Measurements from ENCODE around the gene SHISA6. TPM values are rescaled to one million over a fixed set of nuclear protein-coding genes. Genes with fewer than 3 reads are reported as not detected.

SHISA6 gene
- total RNA-seq, 1 experiment from 2014 or later = 2.9 TPM

DNA sequence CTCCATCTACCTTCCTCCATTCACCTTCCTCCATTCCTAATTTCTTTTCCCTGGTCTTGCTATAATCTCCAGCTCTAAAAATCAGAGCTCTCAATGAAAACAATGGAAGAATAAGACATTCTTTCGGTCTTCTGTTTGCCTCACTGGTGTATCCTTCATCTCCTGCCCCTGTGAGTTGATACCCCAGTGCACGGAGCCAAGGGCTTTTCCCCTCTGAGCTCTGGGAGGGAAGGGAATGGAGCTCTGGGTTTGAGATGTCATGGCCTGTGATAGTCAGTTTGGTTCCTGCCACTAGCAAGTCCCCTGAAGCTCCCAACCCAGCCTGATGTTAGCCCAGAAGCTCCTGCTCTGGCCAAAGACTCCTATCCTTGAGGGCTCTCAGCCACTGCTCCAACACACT is 320.7 kb downstream of the SHISA6 start:
- Histone ChIP-seq H3T11ph (ENCODE audit: low read length) (no peak overlapping the region), H4K8ac (replicated peaks; ENCODE audit: insufficient read length, low read depth, low read length) (no peak overlapping the region), H4K91ac (ENCODE audit: insufficient read length, low read depth, low read length) (no peak overlapping the region), H3K18ac (ENCODE audit: insufficient read length, low read depth, low read length) (no peak overlapping the region), H4K20me1 (ENCODE audit: control insufficient read depth, insufficient read depth, insufficient read length) (no peaks in the 10 kb centered on the region), H3K23me2 (ENCODE audit: insufficient read length, low read depth, low read length, poor library complexity, severe bottlenecking) (no peaks in the 10 kb centered on the region), H3K4ac (ENCODE audit: low read depth, low read length) (no peak overlapping the region), H3K23ac (ENCODE audit: insufficient read length, low read depth, low read length) (no peak overlapping the region), H3K27ac (ENCODE audit: insufficient read length, low read depth, low read length) (no peak overlapping the region), H2BK15ac (ENCODE audit: low read depth, low read length) (no peak overlapping the region), H2AK5ac (ENCODE audit: insufficient read length, low read length) (no peak overlapping the region), H3K79me1 (ENCODE audit: insufficient read depth, low read depth, low read length, poor library complexity, severe bottlenecking) (no peaks in the 10 kb centered on the region), H2AFZ (ENCODE audit: low read length) (no peak overlapping the region), H4K5ac (ENCODE audit: insufficient read length, low read depth, low read length) (no peak overlapping the region), H3K9me3 (ENCODE audit: control insufficient read depth, low read depth, low read length) (no peaks in the 10 kb centered on the region), H2BK20ac (ENCODE audit: low read depth, low read length, poor library complexity, severe bottlenecking) (no peak overlapping the region), H3K56ac (ENCODE audit: insufficient read length, low read depth, low read length) (no peak overlapping the region), H3K27me3 (ENCODE audit: insufficient read depth, low read length) (no peaks in the 10 kb centered on the region), H3K79me2 (ENCODE audit: insufficient read depth, low read length) (no peaks in the 10 kb centered on the region), H3K4me1 (ENCODE audit: insufficient read depth, low read length) (no peaks in the 10 kb centered on the region), H3K9ac (ENCODE audit: extremely low read depth, insufficient read length, low read length) (no peak overlapping the region), H3K4me2 (ENCODE audit: insufficient read depth, insufficient read length, low read length) (no peak overlapping the region), H2BK120ac (ENCODE audit: low read depth, low read length, poor library complexity, severe bottlenecking) (no peak overlapping the region), H2BK12ac (ENCODE audit: insufficient read length, low read depth, low read length) (no peak overlapping the region), H3K14ac (ENCODE audit: insufficient read depth, low read length) (no peak overlapping the region), H2BK5ac (ENCODE audit: insufficient read length, low read length) (no peak overlapping the region)
- DNase-seq = no peak
- Mint-ChIP-seq H3K4me1 (peaks cover 9 to 16% of the 10 kb centered on the region in 2 experiments), H3K27me3 (ENCODE audit: low read depth) (peaks cover 8% of the 10 kb centered on the region; the same call in 1 of the 2 replicates), H3K36me3 (ENCODE audit: insufficient read depth in 1 of 3, low read depth in 3 of 3) (no peaks in the 10 kb centered on the region), H3K27ac (no peak overlapping the region; a peak in 1 of 7 replicates), H3K9me3 (no peaks in the 10 kb centered on the region), H3K4me3 (no peak overlapping the region)
- WGBS (ENCODE audit: extremely low coverage, insufficient read length, low lambda C conversion rate) = no CpG with 5 or more reads among the region's 2 CpGs
- TF ChIP-seq, protein P1, sequence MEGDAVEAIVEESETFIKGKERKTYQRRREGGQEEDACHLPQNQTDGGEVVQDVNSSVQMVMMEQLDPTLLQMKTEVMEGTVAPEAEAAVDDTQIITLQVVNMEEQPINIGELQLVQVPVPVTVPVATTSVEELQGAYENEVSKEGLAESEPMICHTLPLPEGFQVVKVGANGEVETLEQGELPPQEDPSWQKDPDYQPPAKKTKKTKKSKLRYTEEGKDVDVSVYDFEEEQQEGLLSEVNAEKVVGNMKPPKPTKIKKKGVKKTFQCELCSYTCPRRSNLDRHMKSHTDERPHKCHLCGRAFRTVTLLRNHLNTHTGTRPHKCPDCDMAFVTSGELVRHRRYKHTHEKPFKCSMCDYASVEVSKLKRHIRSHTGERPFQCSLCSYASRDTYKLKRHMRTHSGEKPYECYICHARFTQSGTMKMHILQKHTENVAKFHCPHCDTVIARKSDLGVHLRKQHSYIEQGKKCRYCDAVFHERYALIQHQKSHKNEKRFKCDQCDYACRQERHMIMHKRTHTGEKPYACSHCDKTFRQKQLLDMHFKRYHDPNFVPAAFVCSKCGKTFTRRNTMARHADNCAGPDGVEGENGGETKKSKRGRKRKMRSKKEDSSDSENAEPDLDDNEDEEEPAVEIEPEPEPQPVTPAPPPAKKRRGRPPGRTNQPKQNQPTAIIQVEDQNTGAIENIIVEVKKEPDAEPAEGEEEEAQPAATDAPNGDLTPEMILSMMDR (conservative IDR thresholded peaks at IDR 0.05) = no peak
